Panc1 (cell line): Measurements from ENCODE around the gene SLC35C1.

Experiments
- POLR2AphosphoS5 ChIP-seq: IDR thresholded peaks from 2 replicates; pipeline ENCODE4 v1.6.1; 2012; ENCODE audit warnings: mild to moderate bottlenecking, low read depth, low read length, moderate library complexity
- SIN3A ChIP-seq: IDR thresholded peaks from 2 replicates; pipeline ENCODE4 v1.6.1; 2012; ENCODE audit warnings: low read depth, mild to moderate bottlenecking, low read length, moderate library complexity, borderline replicate concordance; ENCODE audit not compliant: insufficient read depth
- TCF7L2 ChIP-seq: IDR thresholded peaks from 2 replicates; pipeline ENCODE4 v1.6.1; 2011; ENCODE audit warnings: mild to moderate bottlenecking, low read depth, low read length, inconsistent platforms
- TF ChIP-seq, protein P1 (sequence below): fragments of 450-650 bp; IDR thresholded peaks from 2 replicates; pipeline ENCODE4 v1.5.1; 2017; ENCODE audit warnings: mild to moderate bottlenecking
- TF ChIP-seq, protein P2 (sequence below), 2 experiments: IDR thresholded peaks; 2 replicates each; pipeline ENCODE4 v1.6.1; 2011 to 2012; ENCODE audit warnings: low read depth in 2 of 2, control low read depth in 1 of 2, low read length in 1 of 2, mild to moderate bottlenecking in 1 of 2, moderate library complexity in 1 of 2; ENCODE audit not compliant: insufficient read depth in 1 of 2

DNA sequence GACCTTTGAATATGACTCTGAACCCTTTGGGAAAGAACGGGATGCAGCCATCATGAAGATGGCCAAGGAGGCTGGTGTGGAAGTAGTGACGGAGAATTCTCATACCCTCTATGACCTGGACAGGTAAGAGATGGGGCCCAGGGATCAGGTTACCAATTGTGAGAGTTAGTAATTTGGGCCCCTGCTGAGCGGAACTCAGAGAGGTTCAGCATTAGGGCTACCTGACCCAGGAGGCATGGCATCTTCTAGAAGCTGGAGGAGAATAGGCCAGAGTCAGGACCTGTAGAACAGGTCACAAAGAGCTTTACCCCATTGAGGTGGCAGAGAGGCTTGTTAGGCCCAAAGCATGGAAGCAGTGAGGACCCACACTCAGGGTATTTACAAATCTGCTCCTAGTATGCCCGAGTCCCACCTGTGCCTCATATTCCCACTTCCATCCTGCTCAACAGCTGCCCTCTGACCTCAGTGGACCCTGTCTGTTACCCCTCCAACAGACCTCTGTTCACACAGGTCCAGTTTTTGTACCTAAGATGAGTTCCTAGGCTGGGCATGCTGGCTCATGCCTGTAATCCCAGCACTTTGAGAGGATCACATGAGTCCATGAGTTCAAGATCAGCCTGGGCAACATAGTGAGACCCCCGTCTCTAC is 53.9 kb downstream of the SLC35C1 start:
- TF ChIP-seq, protein P1, sequence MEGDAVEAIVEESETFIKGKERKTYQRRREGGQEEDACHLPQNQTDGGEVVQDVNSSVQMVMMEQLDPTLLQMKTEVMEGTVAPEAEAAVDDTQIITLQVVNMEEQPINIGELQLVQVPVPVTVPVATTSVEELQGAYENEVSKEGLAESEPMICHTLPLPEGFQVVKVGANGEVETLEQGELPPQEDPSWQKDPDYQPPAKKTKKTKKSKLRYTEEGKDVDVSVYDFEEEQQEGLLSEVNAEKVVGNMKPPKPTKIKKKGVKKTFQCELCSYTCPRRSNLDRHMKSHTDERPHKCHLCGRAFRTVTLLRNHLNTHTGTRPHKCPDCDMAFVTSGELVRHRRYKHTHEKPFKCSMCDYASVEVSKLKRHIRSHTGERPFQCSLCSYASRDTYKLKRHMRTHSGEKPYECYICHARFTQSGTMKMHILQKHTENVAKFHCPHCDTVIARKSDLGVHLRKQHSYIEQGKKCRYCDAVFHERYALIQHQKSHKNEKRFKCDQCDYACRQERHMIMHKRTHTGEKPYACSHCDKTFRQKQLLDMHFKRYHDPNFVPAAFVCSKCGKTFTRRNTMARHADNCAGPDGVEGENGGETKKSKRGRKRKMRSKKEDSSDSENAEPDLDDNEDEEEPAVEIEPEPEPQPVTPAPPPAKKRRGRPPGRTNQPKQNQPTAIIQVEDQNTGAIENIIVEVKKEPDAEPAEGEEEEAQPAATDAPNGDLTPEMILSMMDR = no peak
- TF ChIP-seq SIN3A = no peak
- TF ChIP-seq TCF7L2 = no peak
- no peak for TF ChIP-seq POLR2AphosphoS5
- TF ChIP-seq, protein P2, sequence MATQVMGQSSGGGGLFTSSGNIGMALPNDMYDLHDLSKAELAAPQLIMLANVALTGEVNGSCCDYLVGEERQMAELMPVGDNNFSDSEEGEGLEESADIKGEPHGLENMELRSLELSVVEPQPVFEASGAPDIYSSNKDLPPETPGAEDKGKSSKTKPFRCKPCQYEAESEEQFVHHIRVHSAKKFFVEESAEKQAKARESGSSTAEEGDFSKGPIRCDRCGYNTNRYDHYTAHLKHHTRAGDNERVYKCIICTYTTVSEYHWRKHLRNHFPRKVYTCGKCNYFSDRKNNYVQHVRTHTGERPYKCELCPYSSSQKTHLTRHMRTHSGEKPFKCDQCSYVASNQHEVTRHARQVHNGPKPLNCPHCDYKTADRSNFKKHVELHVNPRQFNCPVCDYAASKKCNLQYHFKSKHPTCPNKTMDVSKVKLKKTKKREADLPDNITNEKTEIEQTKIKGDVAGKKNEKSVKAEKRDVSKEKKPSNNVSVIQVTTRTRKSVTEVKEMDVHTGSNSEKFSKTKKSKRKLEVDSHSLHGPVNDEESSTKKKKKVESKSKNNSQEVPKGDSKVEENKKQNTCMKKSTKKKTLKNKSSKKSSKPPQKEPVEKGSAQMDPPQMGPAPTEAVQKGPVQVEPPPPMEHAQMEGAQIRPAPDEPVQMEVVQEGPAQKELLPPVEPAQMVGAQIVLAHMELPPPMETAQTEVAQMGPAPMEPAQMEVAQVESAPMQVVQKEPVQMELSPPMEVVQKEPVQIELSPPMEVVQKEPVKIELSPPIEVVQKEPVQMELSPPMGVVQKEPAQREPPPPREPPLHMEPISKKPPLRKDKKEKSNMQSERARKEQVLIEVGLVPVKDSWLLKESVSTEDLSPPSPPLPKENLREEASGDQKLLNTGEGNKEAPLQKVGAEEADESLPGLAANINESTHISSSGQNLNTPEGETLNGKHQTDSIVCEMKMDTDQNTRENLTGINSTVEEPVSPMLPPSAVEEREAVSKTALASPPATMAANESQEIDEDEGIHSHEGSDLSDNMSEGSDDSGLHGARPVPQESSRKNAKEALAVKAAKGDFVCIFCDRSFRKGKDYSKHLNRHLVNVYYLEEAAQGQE (IDR thresholded peaks at IDR 0.05; ENCODE audit: insufficient read depth in 1 of 2, low read depth in 2 of 2, low read length in 1 of 2) = no peak
